SK-N-SH (cell line): ENCODE measurements around the gene LDB3. TPM values are rescaled to one million over a fixed set of nuclear protein-coding genes. Genes with fewer than 3 reads are reported as not detected.

Experiments used
- CTCF ChIA-PET: fragments of 300-600, 350-600 bp; formaldehyde crosslinking; extraction: SDS; loops from one replicate; lab custom pipeline; 2021; lab: Yijun Ruan, JAX
- POLR2A ChIA-PET: fragments of 350-600 bp; sonication (Branson Sonifier 250); formaldehyde crosslinking; extraction: SDS; loops from one replicate; lab custom pipeline; 2020; ENCODE audit warnings: antibody characterized with exemption, inconsistent platforms; lab: Yijun Ruan, JAX
- DNase-seq: peaks from one replicate; pipeline ENCODE4 v3.0.0; 2012
- H2AFZ ChIP-seq: fragments of 200-600 bp; sonication (generic); 2 replicates; pipeline ENCODE4 v1.8.1; 2016; ENCODE audit warnings: antibody characterized with exemption, mild to moderate bottlenecking, low read depth
- H3F3A ChIP-seq: fragments of 200-600 bp; sonication (generic); replicated peaks from 2 replicates; pipeline ENCODE3; 2016; ENCODE audit warnings: antibody characterized with exemption, mild to moderate bottlenecking; ENCODE audit not compliant: insufficient read depth
- H3K27ac ChIP-seq, 2 experiments: fragments of 200-500 bp in 1 of 2; fragments of 200-600 bp in 1 of 2; sonication (Bioruptor generic) in 1 of 2; sonication (generic), shearing (Covaris generic) in 1 of 2; 2 replicates each; pipeline versions ENCODE4 v1.5.1 to v1.6.1; 2014 to 2016; ENCODE audit warnings: low read depth in 2 of 2, inconsistent platforms in 1 of 2, low read length in 1 of 2, mild to moderate bottlenecking in 1 of 2, mixed read lengths in 1 of 2
- H3K27me3 ChIP-seq: fragments of 200-600 bp; sonication (generic), shearing (Covaris generic); 2 replicates; pipeline ENCODE4 v1.6.1; 2016; ENCODE audit warnings: mixed run types; ENCODE audit not compliant: insufficient read depth
- H3K36me3 ChIP-seq, 2 experiments: fragments of 200-500 bp in 1 of 2; fragments of 200-600 bp in 1 of 2; sonication (Bioruptor generic) in 1 of 2; sonication (generic) in 1 of 2; replicated peaks in 1 of 2; 2 replicates each; pipeline versions ENCODE3 to v1.5.1; 2014 to 2016; ENCODE audit warnings: low read length in 1 of 2, mild to moderate bottlenecking in 1 of 2; ENCODE audit not compliant: insufficient read depth in 2 of 2, control insufficient read depth in 1 of 2
- H3K4me1 ChIP-seq, 2 experiments: fragments of 200-500 bp in 1 of 2; fragments of 200-600 bp in 1 of 2; sonication (Bioruptor generic) in 1 of 2; sonication (generic), shearing (Covaris generic) in 1 of 2; 2 replicates each; pipeline versions ENCODE4 v1.5.1 to v1.6.1; 2014 to 2016; ENCODE audit warnings: low read depth in 1 of 2, low read length in 1 of 2, mixed run types in 1 of 2; ENCODE audit not compliant: insufficient read depth in 2 of 2, control insufficient read depth in 1 of 2
- H3K4me2 ChIP-seq: fragments of 200-600 bp; sonication (generic), shearing (Covaris generic); 2 replicates; pipeline ENCODE4 v1.6.1; 2017; ENCODE audit warnings: mixed run types
- H3K4me3 ChIP-seq, 2 experiments: fragments of 200-500 bp in 1 of 2; fragments of 200-600 bp in 1 of 2; sonication (Bioruptor generic) in 1 of 2; sonication (generic), shearing (Covaris generic) in 1 of 2; 2 replicates each; pipeline versions ENCODE4 v1.5.1 to v1.8.1; 2014 to 2016; ENCODE audit warnings: low read depth in 2 of 2, inconsistent platforms in 1 of 2, low read length in 1 of 2, mild to moderate bottlenecking in 1 of 2, mixed read lengths in 1 of 2, moderate library complexity in 1 of 2
- H3K79me2 ChIP-seq: fragments of 200-600 bp; sonication (generic); 2 replicates; pipeline ENCODE4 v1.8.1; 2017; ENCODE audit warnings: mild to moderate bottlenecking; ENCODE audit not compliant: insufficient read depth
- H3K9ac ChIP-seq: fragments of 200-600 bp; sonication (generic); 2 replicates; pipeline ENCODE4 v1.6.1; 2017; ENCODE audit warnings: mixed run types
- H3K9me2 ChIP-seq: fragments of 200-600 bp; sonication (generic); 2 replicates; pipeline ENCODE4 v1.6.1; 2017; ENCODE audit warnings: mixed run types
- H3K9me3 ChIP-seq: fragments of 200-600 bp; sonication (generic); 2 replicates; pipeline ENCODE4 v1.6.1; 2017; ENCODE audit warnings: mixed run types, mild to moderate bottlenecking, moderate library complexity
- H4K20me1 ChIP-seq: fragments of 200-600 bp; sonication (generic); 2 replicates; pipeline ENCODE4 v1.6.1; 2017; ENCODE audit warnings: mild to moderate bottlenecking, mixed run types; ENCODE audit not compliant: insufficient read depth
- CTCF ChIP-seq: fragments of 200-600 bp; sonication (generic); IDR thresholded peaks from 2 replicates; pipeline ENCODE4 v1.6.1; 2017; ENCODE audit warnings: antibody characterized with exemption, mild to moderate bottlenecking, moderate library complexity
- ELF1 ChIP-seq: IDR thresholded peaks from 2 replicates; pipeline ENCODE4 v1.4.0; 2012
- EP300 ChIP-seq, 2 experiments: IDR thresholded peaks; 2 replicates each; pipeline versions ENCODE4 v1.4.0 to v1.6.1; 2012; ENCODE audit warnings: borderline replicate concordance in 1 of 2, low read depth in 1 of 2, low read length in 1 of 2
- EZH2phosphoT487 ChIP-seq: fragments of 200-600 bp; sonication (generic); IDR thresholded peaks from 2 replicates; pipeline ENCODE4 v1.6.1; 2017; ENCODE audit warnings: low read depth, mixed run types, mild to moderate bottlenecking, antibody characterized with exemption, moderate library complexity, borderline replicate concordance
- FOXJ3 ChIP-seq: sonication (generic); formaldehyde crosslinking; IDR thresholded peaks from 2 replicates; pipeline ENCODE4 v1.5.1; 2020; ENCODE audit warnings: mild to moderate bottlenecking, missing genetic modification reagents
- FOXM1 ChIP-seq: IDR thresholded peaks from 2 replicates; pipeline ENCODE4 v1.4.0; 2012; ENCODE audit warnings: low read depth, mild to moderate bottlenecking
- GABPA ChIP-seq: IDR thresholded peaks from 2 replicates; pipeline ENCODE4 v1.4.0; 2012; ENCODE audit warnings: low read depth, mild to moderate bottlenecking
- JUND ChIP-seq: IDR thresholded peaks from 2 replicates; pipeline ENCODE4 v1.4.0; 2012
- NFIC ChIP-seq: IDR thresholded peaks from 2 replicates; pipeline ENCODE4 v1.4.0; 2012; ENCODE audit warnings: borderline replicate concordance
- NRF1 ChIP-seq: IDR thresholded peaks from 2 replicates; pipeline ENCODE4 v1.6.1; 2012; ENCODE audit warnings: low read depth, mild to moderate bottlenecking, low read length
- POLR2AphosphoS5 ChIP-seq: IDR thresholded peaks from 2 replicates; pipeline ENCODE4 v1.6.1; 2012; ENCODE audit warnings: low read depth, low read length
- RXRA ChIP-seq: IDR thresholded peaks from 2 replicates; pipeline ENCODE4 v1.4.0; 2012; ENCODE audit warnings: low read depth, mild to moderate bottlenecking, borderline replicate concordance
- SMC3 ChIP-seq: IDR thresholded peaks from 2 replicates; pipeline ENCODE4 v1.6.1; 2012; ENCODE audit warnings: low read depth, low read length, improper control_type of control experiment
- TAF1 ChIP-seq: IDR thresholded peaks from 2 replicates; pipeline ENCODE4 v1.6.1; 2012; ENCODE audit warnings: low read depth, mild to moderate bottlenecking, low read length, moderate library complexity, borderline replicate concordance
- TCF12 ChIP-seq: IDR thresholded peaks from 2 replicates; pipeline ENCODE4 v1.4.0; 2012
- ZBTB33 ChIP-seq: IDR thresholded peaks from 2 replicates; pipeline ENCODE4 v1.4.0; 2012; ENCODE audit warnings: low read depth, borderline replicate concordance
- WGBS: methylation state at CpG from one replicate; pipeline ENCODE4 v1.1.6; 2017; ENCODE audit warnings: low lambda C conversion rate; 5-methylcytosine and 5-hydroxymethylcytosine counted together
- polyA plus RNA-seq, 3 experiments: library from polyadenylated mRNA; depleted of rRNA; stranded (reverse); fragments of >200 nt; gene quantifications; 2 replicates each; pipeline ENCODE4 v1.2.3, GENCODE V29; 2012
- TF ChIP-seq, protein P1 (sequence below): fragments of 150-350 bp; IDR thresholded peaks from 2 replicates; pipeline ENCODE4 v1.6.1; 2016; ENCODE audit warnings: mild to moderate bottlenecking, low read depth, low read length
- TF ChIP-seq, protein P2 (sequence below): IDR thresholded peaks from 2 replicates; pipeline ENCODE4; 2012

Gene LDB3
- polyA plus RNA-seq, 1 of the 3 experiments (the other 2 are of a cell fraction), result 0.48 TPM

- TF ChIP-seq SMC3, result no peak
- no peak for TF ChIP-seq ELF1
- no peak for TF ChIP-seq RXRA
- no peak for TF ChIP-seq FOXJ3 (CRISPR knock-in tag)
- TF ChIP-seq, protein P1, sequence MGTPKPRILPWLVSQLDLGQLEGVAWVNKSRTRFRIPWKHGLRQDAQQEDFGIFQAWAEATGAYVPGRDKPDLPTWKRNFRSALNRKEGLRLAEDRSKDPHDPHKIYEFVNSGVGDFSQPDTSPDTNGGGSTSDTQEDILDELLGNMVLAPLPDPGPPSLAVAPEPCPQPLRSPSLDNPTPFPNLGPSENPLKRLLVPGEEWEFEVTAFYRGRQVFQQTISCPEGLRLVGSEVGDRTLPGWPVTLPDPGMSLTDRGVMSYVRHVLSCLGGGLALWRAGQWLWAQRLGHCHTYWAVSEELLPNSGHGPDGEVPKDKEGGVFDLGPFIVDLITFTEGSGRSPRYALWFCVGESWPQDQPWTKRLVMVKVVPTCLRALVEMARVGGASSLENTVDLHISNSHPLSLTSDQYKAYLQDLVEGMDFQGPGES, result no peak
Observed at GRCh38 chr10:86685416-86685815, 17.1 kb downstream of the LDB3 start (continued).

DNA sequence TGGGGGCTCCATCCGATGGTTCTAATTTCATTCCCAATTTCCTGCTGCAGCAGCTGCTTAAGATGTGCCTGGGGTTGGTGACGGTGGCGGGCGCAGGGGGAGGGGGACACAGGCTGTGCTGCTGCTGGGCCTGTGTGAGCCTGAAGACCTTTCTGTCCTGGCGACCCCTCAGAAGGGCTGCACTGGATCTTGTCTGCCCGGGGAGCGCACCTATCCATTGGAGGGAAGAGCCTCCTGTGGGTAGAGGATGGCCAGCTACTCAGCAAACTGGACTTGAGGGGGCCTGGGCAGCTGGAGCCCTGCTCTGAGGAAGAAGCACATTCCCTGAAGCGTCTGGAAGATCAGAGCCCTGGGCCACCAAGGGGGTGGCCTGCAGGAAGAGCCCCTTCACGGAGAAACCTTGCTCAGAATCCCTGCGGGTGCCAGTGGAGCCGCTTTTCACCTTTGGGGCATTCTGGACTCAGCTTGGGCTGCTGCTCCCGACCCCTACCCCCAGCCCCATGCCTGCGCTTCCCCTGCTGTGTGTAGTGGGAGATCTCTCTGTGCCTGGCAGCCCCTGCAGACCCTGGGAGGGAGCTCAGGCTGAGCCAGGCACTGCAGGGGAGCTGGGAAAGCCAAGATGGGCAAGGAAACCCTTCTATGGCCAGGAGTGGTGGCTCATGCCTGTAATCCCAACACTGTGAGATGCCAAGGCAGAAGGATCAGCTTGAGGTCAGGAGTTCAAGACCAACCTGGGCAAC is 17.8 kb downstream of the LDB3 start:
- Histone ChIP-seq H3K79me2 (no peaks in the 10 kb centered on the region), H3K9ac (no peak overlapping the region), H3K36me3 (no peaks in the 10 kb centered on the region), H3K4me2 (no peak overlapping the region), H3K27ac (no peak overlapping the region), H4K20me1 (no peaks in the 10 kb centered on the region), H3K4me3 (no peak overlapping the region), H3K9me2 (no peaks in the 10 kb centered on the region), H3K9me3 (no peaks in the 10 kb centered on the region), H3K4me1 (peaks cover 0 to 21% of the 10 kb centered on the region in 2 experiments; a peak in 1 of 4 replicates), H3F3A (no peaks in the 10 kb centered on the region), H3K27me3 (no peaks in the 10 kb centered on the region), H2AFZ (no peak overlapping the region)
- 67% methylated on average over 4 of the region's 13 CpGs for WGBS
- TF ChIP-seq EP300 (IDR thresholded peaks at IDR 0.05; ENCODE audit: borderline replicate concordance in 1 of 2, low read depth in 1 of 2, low read length in 1 of 2) (no peak), ZBTB33 (no peak), FOXM1 (no peak), NRF1 (no peak), CTCF (no peak), EZH2phosphoT487 (no peak), TAF1 (no peak), POLR2AphosphoS5 (no peak), TCF12 (no peak), GABPA (no peak), JUND (no peak), ELF1 (no peak), NFIC (no peak)
- TF ChIP-seq, protein P1, result no peak
- TF ChIP-seq, protein P2, sequence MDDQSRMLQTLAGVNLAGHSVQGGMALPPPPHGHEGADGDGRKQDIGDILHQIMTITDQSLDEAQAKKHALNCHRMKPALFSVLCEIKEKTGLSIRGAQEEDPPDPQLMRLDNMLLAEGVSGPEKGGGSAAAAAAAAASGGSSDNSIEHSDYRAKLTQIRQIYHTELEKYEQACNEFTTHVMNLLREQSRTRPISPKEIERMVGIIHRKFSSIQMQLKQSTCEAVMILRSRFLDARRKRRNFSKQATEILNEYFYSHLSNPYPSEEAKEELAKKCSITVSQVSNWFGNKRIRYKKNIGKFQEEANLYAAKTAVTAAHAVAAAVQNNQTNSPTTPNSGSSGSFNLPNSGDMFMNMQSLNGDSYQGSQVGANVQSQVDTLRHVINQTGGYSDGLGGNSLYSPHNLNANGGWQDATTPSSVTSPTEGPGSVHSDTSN, result no peak
- ChIA-PET POLR2A (no interaction called here), CTCF (interaction anchor here (0.7 to 4.2 kb wide), 7 partner anchors 10 to 260 kb away, joined by 3 to 36 read pairs (median 4); partner anchors contain the start of gene LDB3)
- DNase-seq, result no peak
